Sigmoid colon (tissue), 7 donors: ENCODE data around the gene IGDCC3. TPM values are rescaled to one million over a fixed set of nuclear protein-coding genes. Genes with fewer than 3 reads are reported as not detected.

Source experiments
- DNase-seq: peaks from one replicate; pipeline ENCODE4 v3.0.0-alpha.2; 2019
- H3K27ac ChIP-seq, 4 donors: fragments of 200-600 bp; sonication (generic); one replicate each; pipeline ENCODE4 v1.5.1; 2016 to 2019; ENCODE audit warnings: mild to moderate bottlenecking in 1 of 4
- H3K27me3 ChIP-seq, 3 donors: fragments of 200-600 bp; sonication (generic); one replicate each; pipeline ENCODE4 v1.5.1; 2019; ENCODE audit warnings: mild to moderate bottlenecking in 1 of 3
- H3K36me3 ChIP-seq, 4 donors: fragments of 200-600 bp; sonication (generic); one replicate each; pipeline ENCODE4 v1.5.1; 2016 to 2019
- H3K4me1 ChIP-seq, 4 donors: fragments of 200-600 bp; sonication (generic); one replicate each; pipeline ENCODE4 v1.5.1; 2017 to 2019
- H3K4me3 ChIP-seq, 4 donors: fragments of 200-600 bp; sonication (generic); one replicate each; pipeline ENCODE4 v1.5.1; 2017 to 2019; ENCODE audit warnings: mild to moderate bottlenecking in 2 of 4, moderate library complexity in 1 of 4
- H3K9me3 ChIP-seq, 4 donors: fragments of 200-600 bp in 3 of 4; sonication (generic) in 3 of 4; one replicate each; pipeline versions ENCODE4 v1.5.1 to v1.6.1; 2013 to 2019
- CTCF ChIP-seq, 4 experiments: fragments of 450-650 bp in 3 of 4; fragments of 200-600 bp in 1 of 4; IDR thresholded peaks; one replicate each; pipeline ENCODE4 v1.5.1; 2016 to 2019; ENCODE audit warnings: antibody characterized with exemption in 4 of 4, mild to moderate bottlenecking in 3 of 4, moderate library complexity in 2 of 4
- EP300 ChIP-seq, 4 donors: sonication (generic); formaldehyde crosslinking; IDR thresholded peaks; one replicate each; pipeline ENCODE4 v1.6.1; 2017; ENCODE audit warnings: antibody characterized with exemption in 4 of 4
- POLR2A ChIP-seq, 2 donors: fragments of 450-650 bp; IDR thresholded peaks; one replicate each; pipeline ENCODE4 v1.6.1; 2016; ENCODE audit warnings: antibody characterized with exemption in 2 of 2, mild to moderate bottlenecking in 2 of 2, moderate library complexity in 2 of 2
- POLR2AphosphoS5 ChIP-seq, 4 donors: sonication (generic); formaldehyde crosslinking; IDR thresholded peaks; one replicate each; pipeline ENCODE4 v1.6.1; 2017; ENCODE audit warnings: antibody characterized with exemption in 4 of 4
- WGBS, 2 donors: extraction: QIAGEN DNeasy Blood & Tissue Kit; methylation state at CpG; one replicate each; pipeline ENCODE4 v1.1.7; 2013; 5-methylcytosine and 5-hydroxymethylcytosine counted together
- intact Hi-C: fragments of 100-400 bp; cut with DNase I; formaldehyde crosslinking; loops from one replicate; pipeline ENCODE4 v1.15.1; 2023
- polyA plus RNA-seq, 3 donors: library from polyadenylated mRNA; stranded (reverse); fragments of 200-250 nt; gene quantifications; one replicate each; pipeline ENCODE4 v1.2.3, GENCODE V29; 2013
- total RNA-seq, 4 donors: library from RNA; depleted of rRNA; stranded (reverse); fragments of >200 nt; gene quantifications; one replicate each; pipeline ENCODE4 v1.1.0, GENCODE V29; 2016
- donor health status: healthy with polysubstance abuse.
- donor health status: Bipolar disorder and iron deficiency.
- donor health status: healthy.

The IGDCC3 gene
- total and polyA plus RNA-seq, 7 donors: under 0.01 to 0.55 (median 0.12) TPM; not detected in 2

- 79 to 88% methylated on average over 17 of the region's 17 CpGs for WGBS, 2 donors
- intact Hi-C loops: loop anchor here (10.0 kb wide), 1 partner anchor 194 kb away; no protein-coding TSS in a partner anchor
Observed at GRCh38 chr15:65388306-65389080, 10.7 kb upstream of the IGDCC3 start.

DNA sequence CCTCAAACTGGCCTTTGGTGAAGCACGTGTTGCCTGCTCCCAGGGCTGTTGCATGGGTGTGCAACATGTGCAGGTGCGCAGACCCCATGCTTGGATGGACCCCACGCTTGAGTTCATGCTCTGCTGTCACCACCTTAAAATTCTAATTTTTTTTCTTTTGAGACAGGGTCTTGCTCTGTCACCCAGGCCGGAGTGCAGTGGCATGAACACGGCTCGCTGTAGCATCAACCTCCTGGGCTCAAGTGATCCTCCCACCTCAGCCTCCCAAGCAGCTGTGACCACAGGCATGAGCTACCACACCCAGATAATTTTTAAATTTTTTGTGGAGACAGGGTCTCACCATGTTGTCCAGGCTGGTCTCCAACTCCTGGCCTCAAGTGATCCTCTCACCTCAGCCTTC lies 9.1 kb upstream of the IGDCC3 start:
- intact Hi-C loops: loop anchor here (10.0 kb wide), 1 partner anchor 192 kb away; no protein-coding TSS in a partner anchor

More at GRCh38 chr15:65388306-65389080, 10.7 kb upstream of the IGDCC3 start:
- DNase-seq: no peak
- Histone ChIP-seq H3K4me1 (peaks cover 0 to 19% (median 17%) of the 10 kb centered on the region in 4 donors), H3K27ac (no peak overlapping the region), H3K27me3 (no peaks in the 10 kb centered on the region), H3K4me3 (no peak overlapping the region), H3K9me3 (no peaks in the 10 kb centered on the region), H3K36me3 (no peaks in the 10 kb centered on the region)
- no peak for TF ChIP-seq POLR2AphosphoS5 (IDR thresholded peaks at IDR 0.05)

DNA sequence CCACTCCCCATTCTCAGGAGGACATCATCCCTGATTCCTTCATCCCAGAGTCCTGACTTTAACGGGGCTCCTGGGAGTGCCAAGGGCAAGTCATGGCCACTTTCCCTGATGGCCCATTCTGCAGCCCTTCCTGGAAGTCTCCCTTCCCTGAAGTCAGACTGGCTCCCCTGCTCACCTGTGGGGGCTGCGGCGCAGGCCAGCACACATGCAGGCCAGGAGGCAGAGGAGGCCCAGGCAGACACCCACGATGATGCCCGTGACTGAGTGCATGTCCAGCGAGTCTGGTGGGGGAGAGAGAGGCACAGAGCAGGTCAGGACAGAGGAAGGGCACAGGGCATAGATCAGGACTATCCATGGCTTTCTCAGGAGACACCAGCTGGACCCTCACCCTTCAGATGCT lies 8.6 kb upstream of the IGDCC3 start:
- TF ChIP-seq EP300 (IDR thresholded peaks at IDR 0.05): no peak
- TF ChIP-seq CTCF (IDR thresholded peaks at IDR 0.05): no peak
- TF ChIP-seq POLR2A (IDR thresholded peaks at IDR 0.05): no peak
- no peak for TF ChIP-seq POLR2AphosphoS5 (IDR thresholded peaks at IDR 0.05)
- Histone ChIP-seq H3K27ac (peak overlapping the region in 1 of 4 donors; percentile 39), H3K9me3 (no peaks in the 10 kb centered on the region), H3K27me3 (no peaks in the 10 kb centered on the region), H3K36me3 (no peaks in the 10 kb centered on the region), H3K4me1 (peaks cover 0 to 19% (median 17%) of the 10 kb centered on the region in 4 donors), H3K4me3 (no peak overlapping the region)
- no peak for DNase-seq
- 83% methylated on average over 6 of the region's 6 CpGs for WGBS, 2 donors
- intact Hi-C loops: loop anchor here (10.0 kb wide), 1 partner anchor 192 kb away; no protein-coding TSS in a partner anchor

More for the DNA sequence above, 9.1 kb upstream of the IGDCC3 start:
- H3K36me3 ChIP-seq: no peaks in the 10 kb centered on the region
- TF ChIP-seq POLR2AphosphoS5 (IDR thresholded peaks at IDR 0.05): no peak
- TF ChIP-seq EP300 (IDR thresholded peaks at IDR 0.05): no peak
- TF ChIP-seq CTCF (IDR thresholded peaks at IDR 0.05): no peak
- no peak for TF ChIP-seq POLR2A (IDR thresholded peaks at IDR 0.05)
- no peak overlapping the region for H3K27ac ChIP-seq
- H3K4me1 ChIP-seq: peaks cover 0 to 19% (median 17%) of the 10 kb centered on the region in 4 donors
- DNase-seq: no peak
- H3K4me3 ChIP-seq: no peak overlapping the region
- 92 to 93% methylated on average over 6 of the region's 6 CpGs for WGBS, 2 donors
- no peaks in the 10 kb centered on the region for H3K9me3 ChIP-seq
- H3K27me3 ChIP-seq: no peaks in the 10 kb centered on the region

DNA sequence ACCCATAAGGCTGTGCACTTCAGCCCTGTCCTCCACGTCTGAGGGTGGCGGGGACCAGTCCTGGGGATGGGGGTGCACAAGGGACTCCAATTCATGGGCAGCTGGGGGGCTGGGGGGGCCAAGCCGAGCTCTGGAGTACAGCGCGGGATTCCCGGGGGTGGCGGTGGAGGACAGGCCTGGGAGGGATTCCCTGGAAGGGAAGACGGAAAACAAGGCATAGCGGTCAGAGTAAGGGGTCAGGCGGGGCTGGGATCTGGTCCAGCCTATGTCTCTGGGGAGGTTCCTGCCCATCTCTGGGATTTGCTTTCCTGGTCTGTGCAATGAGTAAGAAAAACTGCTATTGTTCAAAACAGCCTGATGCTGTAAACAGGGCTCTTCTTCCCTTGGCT lies 8.1 kb upstream of the IGDCC3 start:
- Histone ChIP-seq H3K4me1 (peaks cover 0 to 19% (median 17%) of the 10 kb centered on the region in 4 donors), H3K27ac (peak overlapping the region in 3 of 4 donors; percentile 39 to 52 (median 40)), H3K9me3 (no peaks in the 10 kb centered on the region), H3K27me3 (no peaks in the 10 kb centered on the region), H3K4me3 (peak overlapping the region in 3 of 4 donors; percentile 3 to 41 (median 21)), H3K36me3 (no peaks in the 10 kb centered on the region)
- 44 to 55% methylated on average over 10 of the region's 10 CpGs for WGBS, 2 donors
- intact Hi-C loops: loop anchor here (1.0 to 10.0 kb wide), 2 partner anchors 67 to 191 kb away; no protein-coding TSS in a partner anchor
- TF ChIP-seq CTCF (IDR thresholded peaks at IDR 0.05) (peak in 1 of 4 experiments; percentile 22), POLR2A (IDR thresholded peaks at IDR 0.05) (no peak), EP300 (IDR thresholded peaks at IDR 0.05) (no peak), POLR2AphosphoS5 (IDR thresholded peaks at IDR 0.05) (no peak)
- DNase-seq: peak; percentile 73
